Keratinocyte (primary cell): ENCODE data around the gene RELCH. TPM values are rescaled to one million over a fixed set of nuclear protein-coding genes. Genes with fewer than 3 reads are reported as not detected.

Source experiments
- DNase-seq: peaks from one replicate; pipeline ENCODE4 v3.0.0-alpha.2; 2011; ENCODE audit warnings: low read depth, missing footprints, low spot score
- FAIRE-seq: peaks from 2 replicates; lab custom pipeline; 2011; peaks lifted over from hg19 to GRCh38; lab: Jason Lieb, UNC
- H2AFZ ChIP-seq: 2 replicates; pipeline ENCODE4 v1.6.0; 2012; ENCODE audit warnings: low read length, control low read depth, inconsistent platforms; ENCODE audit not compliant: control insufficient read depth
- H3K27ac ChIP-seq: 2 replicates; pipeline ENCODE4 v1.5.1; 2011; ENCODE audit warnings: low read length; ENCODE audit not compliant: control insufficient read depth, insufficient read depth
- H3K27me3 ChIP-seq: 3 replicates; pipeline ENCODE4 v1.6.0; 2011; ENCODE audit warnings: low read length; ENCODE audit not compliant: control insufficient read depth, insufficient read depth; ENCODE audit errors: extremely low read depth
- H3K36me3 ChIP-seq, 2 experiments: 2 replicates in 1 of 2; 3 replicates in 1 of 2; pipeline ENCODE4 v1.5.1; 2011; ENCODE audit warnings: low read length in 2 of 2, mild to moderate bottlenecking in 1 of 2; ENCODE audit not compliant: control insufficient read depth in 2 of 2, insufficient read depth in 2 of 2; ENCODE audit errors: extremely low read depth in 1 of 2
- H3K4me1 ChIP-seq: 3 replicates; pipeline ENCODE4 v1.5.1; 2011; ENCODE audit warnings: low read length; ENCODE audit not compliant: control insufficient read depth, insufficient read depth; ENCODE audit errors: extremely low read depth
- H3K4me2 ChIP-seq: 3 replicates; pipeline ENCODE4 v1.6.0; 2011; ENCODE audit warnings: low read depth, low read length; ENCODE audit not compliant: control insufficient read depth, insufficient read depth; ENCODE audit errors: extremely low read depth
- H3K4me3 ChIP-seq, 3 experiments: fragments of 200-600 bp in 1 of 3; sonication (generic) in 1 of 3; 2 replicates in 2 of 3; 3 replicates in 1 of 3; pipeline ENCODE4 v1.5.1; 2011 to 2016; ENCODE audit warnings: low read length in 3 of 3, mild to moderate bottlenecking in 3 of 3, control low read depth in 2 of 3, inconsistent platforms in 1 of 3, low read depth in 1 of 3, mixed read lengths in 1 of 3, mixed run types in 1 of 3, moderate library complexity in 1 of 3; ENCODE audit not compliant: control insufficient read depth in 2 of 3, insufficient read depth in 2 of 3; ENCODE audit errors: extremely low read depth in 1 of 3
- H3K79me2 ChIP-seq: 2 replicates; pipeline ENCODE4 v1.6.0; 2012; ENCODE audit warnings: low read length; ENCODE audit not compliant: control insufficient read depth, insufficient read depth
- H3K9ac ChIP-seq: 3 replicates; pipeline ENCODE4 v1.6.0; 2011; ENCODE audit warnings: low read length; ENCODE audit not compliant: control insufficient read depth, insufficient read depth; ENCODE audit errors: extremely low read depth
- H3K9me1 ChIP-seq: 3 replicates; pipeline ENCODE4 v1.6.0; 2011; ENCODE audit warnings: low read length; ENCODE audit not compliant: control insufficient read depth, insufficient read depth; ENCODE audit errors: extremely low read depth
- H3K9me3 ChIP-seq: 2 replicates; pipeline ENCODE4 v1.5.1; 2012; ENCODE audit warnings: low read depth, low read length; ENCODE audit not compliant: control insufficient read depth
- H4K20me1 ChIP-seq: 3 replicates; pipeline ENCODE4 v1.6.0; 2011; ENCODE audit warnings: low read length; ENCODE audit not compliant: control insufficient read depth, insufficient read depth; ENCODE audit errors: extremely low read depth
- EZH2 ChIP-seq: IDR thresholded peaks from one replicate; pipeline ENCODE4 v1.6.1; 2012; ENCODE audit warnings: inconsistent platforms, mild to moderate bottlenecking, low read length, moderate library complexity
- dilution Hi-C: fragments of 300-500 bp; cut with MboI; formaldehyde crosslinking; loops from one replicate; pipeline ENCODE4 v1.7.0; 2020; ENCODE audit warnings: low sequenced_read_pairs; ENCODE audit not compliant: extremely low pct_ligation_motif_present
- polyA plus RNA-seq, 5 experiments: library from polyadenylated mRNA; depleted of rRNA in 3 of 5; stranded (reverse) in 3 of 5; stranded (forward) in 1 of 5; unstranded in 1 of 5; fragments of >200 nt; gene quantifications; 1 replicate in 1 of 5; 2 replicates in 3 of 5; 3 replicates in 1 of 5; pipeline versions ENCODE4 v1.2.1 to v1.2.3, GENCODE V29; 2011 to 2012; ENCODE audit warnings: missing spikeins in 2 of 5, low read depth in 1 of 5, low replicate concordance in 1 of 5
- TF ChIP-seq, protein P1 (sequence below), 3 experiments: IDR thresholded peaks in 1 of 3; conservative IDR thresholded peaks in 1 of 3; optimal IDR thresholded peaks in 1 of 3; 2 replicates in 2 of 3; 3 replicates in 1 of 3; pipeline versions ENCODE3 to v1.5.1; 2011; ENCODE audit warnings: low read length in 3 of 3, mild to moderate bottlenecking in 3 of 3, moderate library complexity in 2 of 3, control low read depth in 1 of 3, inconsistent platforms in 1 of 3; ENCODE audit not compliant: insufficient read depth in 2 of 3; ENCODE audit errors: extremely low read depth in 1 of 3

The RELCH gene
- polyA plus RNA-seq, 1 donor (not counting 4 experiments of a cell fraction or from before 2014, with no cell fraction given): 21.8 TPM

DNA sequence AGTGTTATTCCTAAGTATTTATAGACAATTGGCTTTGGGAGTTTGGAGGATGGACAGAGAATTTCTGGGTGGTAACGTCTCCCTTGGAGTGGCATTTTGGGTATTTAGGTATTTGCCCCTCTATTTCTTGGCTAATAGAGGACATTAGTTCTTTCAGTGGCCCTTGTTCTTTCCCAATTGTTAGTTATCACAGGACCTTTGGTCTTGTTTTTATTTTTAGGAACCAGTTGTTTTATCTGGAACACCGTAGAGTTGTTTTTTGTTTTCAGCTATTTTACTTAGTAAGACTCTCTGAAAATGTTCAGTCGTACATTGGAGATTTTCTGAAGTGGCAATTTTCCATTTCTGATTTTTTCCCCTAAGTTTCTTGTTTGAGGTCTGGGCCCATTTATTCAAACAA lies 97.6 kb downstream of the RELCH start:
- no peak overlapping the region for H3K27ac ChIP-seq
- no peak overlapping the region for H2AFZ ChIP-seq
- H3K27me3 ChIP-seq: no peaks in the 10 kb centered on the region
- no peaks in the 10 kb centered on the region for H3K9me3 ChIP-seq
- no peak for DNase-seq
- dilution Hi-C loops: no loop called here
- H3K9me1 ChIP-seq: no peaks in the 10 kb centered on the region
- no peaks in the 10 kb centered on the region for H3K79me2 ChIP-seq
- no peak for FAIRE-seq
- H3K4me2 ChIP-seq: no peak overlapping the region
- H3K4me3 ChIP-seq: no peak overlapping the region
- no peaks in the 10 kb centered on the region for H4K20me1 ChIP-seq
- H3K9ac ChIP-seq: no peak overlapping the region
- peaks cover 15% of the 10 kb centered on the region for H3K4me1 ChIP-seq
- peaks cover 0 to 5% of the 10 kb centered on the region in 2 experiments for H3K36me3 ChIP-seq
- TF ChIP-seq, protein P1, sequence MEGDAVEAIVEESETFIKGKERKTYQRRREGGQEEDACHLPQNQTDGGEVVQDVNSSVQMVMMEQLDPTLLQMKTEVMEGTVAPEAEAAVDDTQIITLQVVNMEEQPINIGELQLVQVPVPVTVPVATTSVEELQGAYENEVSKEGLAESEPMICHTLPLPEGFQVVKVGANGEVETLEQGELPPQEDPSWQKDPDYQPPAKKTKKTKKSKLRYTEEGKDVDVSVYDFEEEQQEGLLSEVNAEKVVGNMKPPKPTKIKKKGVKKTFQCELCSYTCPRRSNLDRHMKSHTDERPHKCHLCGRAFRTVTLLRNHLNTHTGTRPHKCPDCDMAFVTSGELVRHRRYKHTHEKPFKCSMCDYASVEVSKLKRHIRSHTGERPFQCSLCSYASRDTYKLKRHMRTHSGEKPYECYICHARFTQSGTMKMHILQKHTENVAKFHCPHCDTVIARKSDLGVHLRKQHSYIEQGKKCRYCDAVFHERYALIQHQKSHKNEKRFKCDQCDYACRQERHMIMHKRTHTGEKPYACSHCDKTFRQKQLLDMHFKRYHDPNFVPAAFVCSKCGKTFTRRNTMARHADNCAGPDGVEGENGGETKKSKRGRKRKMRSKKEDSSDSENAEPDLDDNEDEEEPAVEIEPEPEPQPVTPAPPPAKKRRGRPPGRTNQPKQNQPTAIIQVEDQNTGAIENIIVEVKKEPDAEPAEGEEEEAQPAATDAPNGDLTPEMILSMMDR (optimal IDR thresholded peaks at IDR 0.05 in 1 of 3, IDR thresholded peaks at IDR 0.05 in 1 of 3, conservative IDR thresholded peaks at IDR 0.05 in 1 of 3; ENCODE audit: extremely low read depth in 1 of 3, insufficient read depth in 2 of 3, low read length in 3 of 3): no peak
- no peak for TF ChIP-seq EZH2

DNA sequence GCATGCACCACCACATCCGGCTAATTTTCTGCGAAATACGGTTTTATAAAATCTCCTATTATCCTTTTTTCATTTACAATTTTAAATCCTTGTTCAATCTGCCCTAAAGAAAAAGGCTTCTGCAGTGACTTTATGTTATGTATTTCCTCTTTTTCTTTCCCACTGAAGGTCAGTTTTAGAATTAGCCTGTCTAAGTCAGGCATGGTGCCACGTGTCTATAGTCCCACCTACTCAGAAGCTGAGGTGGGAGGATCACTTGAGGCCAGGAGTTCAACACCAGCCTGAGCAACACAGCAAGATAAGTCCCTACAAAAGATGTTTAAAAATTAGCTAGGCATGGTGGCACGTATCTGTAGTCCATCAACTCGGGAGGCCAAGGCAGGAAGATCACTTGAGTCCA lies 98.2 kb downstream of the RELCH start:
- dilution Hi-C loops: no loop called here
- H3K4me3 ChIP-seq: no peak overlapping the region

More for the DNA sequence above, 98.2 kb downstream of the RELCH start:
- Histone ChIP-seq H3K36me3 (peaks cover 0 to 3% of the 10 kb centered on the region in 2 experiments), H3K27ac (no peak overlapping the region), H3K4me1 (peaks cover 15% of the 10 kb centered on the region), H3K4me2 (no peak overlapping the region), H4K20me1 (no peaks in the 10 kb centered on the region), H3K27me3 (no peaks in the 10 kb centered on the region), H2AFZ (no peak overlapping the region), H3K9me1 (no peaks in the 10 kb centered on the region), H3K79me2 (no peaks in the 10 kb centered on the region), H3K9me3 (no peaks in the 10 kb centered on the region), H3K9ac (no peak overlapping the region)
- TF ChIP-seq EZH2: no peak
- TF ChIP-seq, protein P1 (optimal IDR thresholded peaks at IDR 0.05 in 1 of 3, IDR thresholded peaks at IDR 0.05 in 1 of 3, conservative IDR thresholded peaks at IDR 0.05 in 1 of 3; ENCODE audit: extremely low read depth in 1 of 3, insufficient read depth in 2 of 3, low read length in 3 of 3): no peak
- FAIRE-seq: no peak
- DNase-seq: no peak
